ENCODE results near the gene TAS1R2. TPM values are rescaled to one million over a fixed set of nuclear protein-coding genes. Genes with fewer than 3 reads are reported as not detected.

TAS1R2 gene
- total and polyA plus RNA-seq, 9 of the 15 experiments (the other 6 are each of a cell fraction or from before 2014, with no cell fraction given) = not detected

DNA sequence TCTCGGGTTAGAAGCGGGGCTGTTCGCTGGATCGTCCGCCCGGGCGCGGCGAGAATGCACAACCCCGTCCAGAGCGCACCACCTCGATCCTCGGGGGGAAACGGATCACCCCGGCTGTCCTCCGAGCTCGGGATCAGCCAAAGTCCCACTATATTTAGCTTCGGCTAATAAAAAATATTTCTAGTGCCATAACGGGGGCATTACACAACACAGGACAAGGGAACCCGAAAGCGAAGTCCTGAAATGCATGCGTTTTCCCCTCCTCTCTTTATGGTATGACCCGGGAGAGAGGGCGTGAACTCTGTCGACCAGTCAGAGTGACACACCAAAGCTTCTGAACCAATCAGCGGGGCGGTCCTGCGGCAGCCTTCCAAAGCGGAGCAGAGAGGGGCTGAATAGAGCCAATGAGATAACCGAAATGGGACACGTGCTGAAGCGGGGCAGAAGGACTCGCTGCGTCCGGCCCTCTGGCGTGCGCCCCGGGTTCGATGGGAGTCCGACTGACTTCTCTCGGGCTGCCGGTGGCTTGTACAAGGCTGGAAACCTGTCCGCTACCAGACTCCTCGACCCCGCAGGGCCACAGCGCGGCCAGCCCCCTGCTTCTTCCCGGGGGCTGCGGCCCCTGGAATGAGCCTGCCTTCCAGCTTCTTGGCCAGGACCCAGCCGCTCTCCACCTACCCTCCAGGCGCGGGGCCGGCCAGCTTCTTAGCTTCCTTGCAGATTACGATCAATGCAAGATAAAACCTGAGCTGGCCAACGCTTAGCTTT is 43.2 kb upstream of the TAS1R2 start, which contains the start of gene ALDH4A1 (continued):
- TF ChIP-seq SIN3A (IDR thresholded peaks at IDR 0.05; ENCODE audit: borderline replicate concordance in 2 of 2, control insufficient read depth in 1 of 2, low read depth in 2 of 2, low read length in 2 of 2) (peak in 1 of 2 experiments; percentile 46; a peak in 1 of 4 replicates), ZNF717 (CRISPR knock-in tag; IDR thresholded peaks at IDR 0.05) (no peak), CEBPB (tag; IDR thresholded peaks at IDR 0.05) (0 out of 2 replicates have a peak, but pooled peaks have one; percentile 35), POU5F1 (IDR thresholded peaks at IDR 0.05; ENCODE audit: borderline replicate concordance, low read depth, low read length, partially characterized antibody) (no peak), PTRF (tag; IDR thresholded peaks at IDR 0.05) (no peak), RBM15 (IDR thresholded peaks at IDR 0.05; ENCODE audit: insufficient read depth, low read length) (no peak), GABPA (tag; conservative IDR thresholded peaks at IDR 0.05; ENCODE audit: low read depth) (peak; percentile 10; the same call in 1 of the 2 replicates), ETV1 (tag; conservative IDR thresholded peaks at IDR 0.05; ENCODE audit: low read depth) (peak; percentile 17; the same call in 1 of the 2 replicates), MAZ (CRISPR knock-in tag; conservative IDR thresholded peaks at IDR 0.05 in 1 of 2, IDR thresholded peaks at IDR 0.05 in 1 of 2) (peak; percentile 13 to 64; a peak in 3 of 4 replicates), YY1 (IDR thresholded peaks at IDR 0.05; ENCODE audit: borderline replicate concordance in 1 of 3, control insufficient read depth in 1 of 3, extremely low read depth in 1 of 3, insufficient read depth in 3 of 3, insufficient read length in 1 of 3, insufficient replicate concordance in 2 of 3, low read depth in 1 of 3, low read length in 2 of 3) (peak in 1 of 3 experiments; percentile 80), IRF2 (CRISPR knock-in tag; IDR thresholded peaks at IDR 0.05) (no peak), RBBP5 (IDR thresholded peaks at IDR 0.05; ENCODE audit: borderline replicate concordance, insufficient read depth, low read length, poor library complexity, severe bottlenecking) (peak; percentile 65), MBD2 (IDR thresholded peaks at IDR 0.05; ENCODE audit: borderline replicate concordance, low read depth) (peak; percentile 97), ZNF445 (CRISPR knock-in tag; IDR thresholded peaks at IDR 0.05; ENCODE audit: low read depth) (no peak), RBM25 (IDR thresholded peaks at IDR 0.05; ENCODE audit: low read depth, low read length, severe bottlenecking) (no peak), RBM22 (IDR thresholded peaks at IDR 0.05; ENCODE audit: low read depth, low read length, poor library complexity, severe bottlenecking) (no peak), OTX1 (CRISPR knock-in tag; IDR thresholded peaks at IDR 0.05) (no peak), ESRRA (IDR thresholded peaks at IDR 0.05; ENCODE audit: borderline replicate concordance, low read depth) (peak; percentile 45; the same call in 1 of the 2 replicates), CBFA2T3 (IDR thresholded peaks at IDR 0.05) (0 out of 2 replicates have a peak, but pooled peaks have one; percentile 9)
- TF ChIP-seq, protein P1, sequence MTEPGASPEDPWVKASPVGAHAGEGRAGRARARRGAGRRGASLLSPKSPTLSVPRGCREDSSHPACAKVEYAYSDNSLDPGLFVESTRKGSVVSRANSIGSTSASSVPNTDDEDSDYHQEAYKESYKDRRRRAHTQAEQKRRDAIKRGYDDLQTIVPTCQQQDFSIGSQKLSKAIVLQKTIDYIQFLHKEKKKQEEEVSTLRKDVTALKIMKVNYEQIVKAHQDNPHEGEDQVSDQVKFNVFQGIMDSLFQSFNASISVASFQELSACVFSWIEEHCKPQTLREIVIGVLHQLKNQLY (CRISPR knock-in tag; conservative IDR thresholded peaks at IDR 0.05) = 0 out of 4 replicates have a peak, but pooled peaks of 1 of the 2 experiments have one; percentile 83
- TF ChIP-seq, protein P2, sequence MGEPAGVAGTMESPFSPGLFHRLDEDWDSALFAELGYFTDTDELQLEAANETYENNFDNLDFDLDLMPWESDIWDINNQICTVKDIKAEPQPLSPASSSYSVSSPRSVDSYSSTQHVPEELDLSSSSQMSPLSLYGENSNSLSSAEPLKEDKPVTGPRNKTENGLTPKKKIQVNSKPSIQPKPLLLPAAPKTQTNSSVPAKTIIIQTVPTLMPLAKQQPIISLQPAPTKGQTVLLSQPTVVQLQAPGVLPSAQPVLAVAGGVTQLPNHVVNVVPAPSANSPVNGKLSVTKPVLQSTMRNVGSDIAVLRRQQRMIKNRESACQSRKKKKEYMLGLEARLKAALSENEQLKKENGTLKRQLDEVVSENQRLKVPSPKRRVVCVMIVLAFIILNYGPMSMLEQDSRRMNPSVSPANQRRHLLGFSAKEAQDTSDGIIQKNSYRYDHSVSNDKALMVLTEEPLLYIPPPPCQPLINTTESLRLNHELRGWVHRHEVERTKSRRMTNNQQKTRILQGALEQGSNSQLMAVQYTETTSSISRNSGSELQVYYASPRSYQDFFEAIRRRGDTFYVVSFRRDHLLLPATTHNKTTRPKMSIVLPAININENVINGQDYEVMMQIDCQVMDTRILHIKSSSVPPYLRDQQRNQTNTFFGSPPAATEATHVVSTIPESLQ (CRISPR knock-in tag; IDR thresholded peaks at IDR 0.05) = peak; percentile 88
- TF ChIP-seq, protein P3, sequence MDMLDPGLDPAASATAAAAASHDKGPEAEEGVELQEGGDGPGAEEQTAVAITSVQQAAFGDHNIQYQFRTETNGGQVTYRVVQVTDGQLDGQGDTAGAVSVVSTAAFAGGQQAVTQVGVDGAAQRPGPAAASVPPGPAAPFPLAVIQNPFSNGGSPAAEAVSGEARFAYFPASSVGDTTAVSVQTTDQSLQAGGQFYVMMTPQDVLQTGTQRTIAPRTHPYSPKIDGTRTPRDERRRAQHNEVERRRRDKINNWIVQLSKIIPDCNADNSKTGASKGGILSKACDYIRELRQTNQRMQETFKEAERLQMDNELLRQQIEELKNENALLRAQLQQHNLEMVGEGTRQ (CRISPR knock-in tag; IDR thresholded peaks at IDR 0.05) = peak; percentile 99
